ENCODE data around the gene C1orf159.
"Not testable (repeated sequence)": the region's sequence is repeated elsewhere in the genome, so short reads cannot be mapped to it uniquely, and the experiment has no call there.

Gene C1orf159

DNA sequence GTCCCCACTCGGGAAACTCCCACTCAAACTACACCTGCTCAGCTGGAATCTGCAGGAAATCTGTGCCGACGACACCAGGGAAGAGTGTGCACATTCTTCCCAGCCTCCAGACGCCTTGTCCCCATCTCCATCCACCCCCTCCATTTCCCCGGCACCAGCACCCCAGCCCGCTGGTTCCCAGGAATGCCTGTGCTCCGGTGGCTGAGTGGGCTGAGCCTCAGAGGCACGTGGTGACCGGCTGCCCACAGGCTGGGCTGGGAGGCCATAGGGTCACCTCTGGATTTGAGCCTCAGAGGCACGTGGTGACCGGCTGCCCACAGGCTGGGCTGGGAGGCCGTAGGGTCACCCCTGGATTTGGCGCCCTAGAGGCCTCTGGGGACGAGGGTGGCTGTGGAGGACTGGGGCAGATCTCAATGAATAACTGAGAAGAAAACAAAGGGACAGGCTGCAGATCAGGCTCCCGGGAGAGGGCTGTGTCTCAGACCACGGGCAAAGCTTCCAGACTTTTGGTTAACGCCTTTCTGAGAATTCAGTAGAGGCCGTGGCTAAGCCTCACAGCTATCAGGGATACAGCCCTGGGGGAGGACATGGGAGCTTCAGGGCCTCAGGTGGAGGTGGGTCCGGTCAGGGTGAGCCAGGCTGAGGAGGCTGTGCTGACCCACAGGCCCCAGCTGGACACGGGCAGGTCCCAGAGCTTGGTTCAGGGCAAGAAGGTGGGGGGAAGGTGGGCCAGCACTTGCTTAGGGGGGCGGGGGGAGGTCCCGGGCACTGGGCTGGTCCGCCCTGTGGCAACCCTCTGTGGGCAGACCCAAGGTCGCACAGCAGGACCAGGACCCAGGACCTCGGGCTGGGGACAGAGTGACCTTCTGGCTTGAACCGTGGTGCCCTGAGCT lies 40.5 kb upstream of the C1orf159 start:
- DNase-seq (ENCODE audit: low read depth): no peak
- TF ChIP-seq CTCF (IDR thresholded peaks at IDR 0.05; ENCODE audit: low read length, missing control alignments): no peak

GRCh38 chr1:1155258-1155657 lies 39.4 kb upstream of the C1orf159 start:
- no peak for DNase-seq (ENCODE audit: low read depth)
- TF ChIP-seq CTCF (IDR thresholded peaks at IDR 0.05; ENCODE audit: low read length, missing control alignments): no peak
- H3K4me3 ChIP-seq (replicated peaks; ENCODE audit: low read depth, low read length): no peak overlapping the region

More for the DNA sequence above, 40.5 kb upstream of the C1orf159 start:
- no peak overlapping the region for H3K4me3 ChIP-seq (replicated peaks; ENCODE audit: low read depth, low read length)

GRCh38 chr1:1153874-1154273 lies 38.0 kb upstream of the C1orf159 start:
- no peak for TF ChIP-seq CTCF (IDR thresholded peaks at IDR 0.05; ENCODE audit: low read length, missing control alignments)
- no peak overlapping the region for H3K4me3 ChIP-seq (replicated peaks; ENCODE audit: low read depth, low read length)
- DNase-seq (ENCODE audit: low read depth): peak; percentile 18

DNA sequence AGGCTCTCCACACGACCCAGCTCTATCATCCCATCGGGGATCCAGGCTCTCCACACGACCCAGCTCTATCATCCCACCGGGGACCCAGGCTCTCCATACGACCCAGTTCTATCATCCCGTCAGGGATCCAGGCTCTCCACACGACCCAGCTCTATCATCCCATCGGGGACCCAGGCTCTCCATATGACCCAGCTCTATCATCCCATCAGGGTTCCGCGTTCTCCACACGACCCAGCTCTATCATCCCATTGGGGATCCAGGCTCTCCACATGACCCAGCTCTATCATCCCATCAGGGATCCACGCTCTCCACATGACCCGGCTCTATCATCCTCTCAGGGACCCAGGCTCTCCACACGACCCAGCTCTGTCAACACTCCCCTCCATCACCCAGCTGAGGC lies 37.3 kb upstream of the C1orf159 start:
- DNase-seq (ENCODE audit: low read depth); H3K4me3 ChIP-seq (replicated peaks; ENCODE audit: low read depth, low read length): not testable (repeated sequence)

DNA sequence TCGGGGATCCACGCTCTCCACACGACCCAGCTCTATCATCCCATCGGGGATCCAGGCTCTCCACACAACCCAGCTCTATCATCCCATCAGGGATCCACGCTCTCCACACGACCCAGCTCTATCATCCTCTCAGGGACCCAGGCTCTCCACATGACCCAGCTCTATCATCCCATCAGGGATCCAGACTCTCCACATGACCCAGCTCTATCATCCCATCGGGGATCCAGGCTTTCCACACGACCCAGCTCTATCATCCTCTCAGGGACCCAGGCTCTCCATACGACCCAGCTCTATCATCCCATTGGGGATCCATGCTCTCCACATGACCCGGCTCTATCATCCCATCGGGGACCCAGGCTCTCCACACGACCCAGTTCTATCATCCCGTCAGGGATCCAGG lies 36.5 kb upstream of the C1orf159 start:
- not testable (repeated sequence) for H3K4me3 ChIP-seq (replicated peaks; ENCODE audit: low read depth, low read length); DNase-seq (ENCODE audit: low read depth)

DNA sequence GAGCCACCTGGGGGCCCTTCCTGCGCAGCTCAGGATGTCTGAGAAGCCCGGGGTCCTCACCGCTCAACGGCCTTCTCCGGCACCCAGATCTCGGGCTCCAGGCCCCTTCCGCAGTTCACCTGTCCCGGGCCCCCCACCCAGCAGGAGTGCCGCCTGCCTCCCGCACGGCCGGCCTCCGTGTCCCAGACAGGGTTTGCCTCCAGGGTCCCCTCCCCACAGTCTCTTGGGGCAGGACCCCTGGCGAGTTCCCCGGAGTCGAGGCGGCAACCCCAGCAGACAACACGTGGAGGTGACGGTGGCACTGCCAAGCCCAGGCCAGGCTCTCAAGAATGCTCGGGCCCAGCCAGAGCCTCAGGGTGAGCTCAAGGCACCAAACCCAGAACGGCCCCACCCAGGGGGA lies 35.4 kb upstream of the C1orf159 start:
- DNase-seq (ENCODE audit: low read depth): no peak
- no peak for TF ChIP-seq CTCF (IDR thresholded peaks at IDR 0.05; ENCODE audit: low read length, missing control alignments)
- H3K4me3 ChIP-seq (replicated peaks; ENCODE audit: low read depth, low read length): no peak overlapping the region

DNA sequence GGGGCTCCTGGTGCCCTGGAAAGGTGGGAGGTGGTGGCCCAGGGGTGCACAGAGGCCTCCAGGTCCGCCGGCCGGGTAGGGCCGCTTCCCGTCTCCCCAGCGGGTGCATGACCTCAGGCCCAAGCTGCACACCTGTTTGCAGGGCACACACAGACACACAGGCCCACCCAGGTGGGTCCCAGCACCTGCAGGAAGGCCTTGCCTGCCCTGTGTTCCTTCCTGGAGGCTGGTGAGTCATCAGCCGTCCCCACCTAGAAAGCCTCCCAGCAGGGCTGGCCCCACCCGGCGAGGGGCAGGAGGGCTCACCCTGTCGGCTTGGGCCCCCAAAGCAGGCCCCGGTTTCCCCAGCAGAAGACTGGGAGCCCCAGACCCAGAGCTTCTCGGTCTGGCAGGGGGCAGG lies 34.2 kb upstream of the C1orf159 start:
- TF ChIP-seq CTCF (IDR thresholded peaks at IDR 0.05; ENCODE audit: low read length, missing control alignments): no peak

DNA sequence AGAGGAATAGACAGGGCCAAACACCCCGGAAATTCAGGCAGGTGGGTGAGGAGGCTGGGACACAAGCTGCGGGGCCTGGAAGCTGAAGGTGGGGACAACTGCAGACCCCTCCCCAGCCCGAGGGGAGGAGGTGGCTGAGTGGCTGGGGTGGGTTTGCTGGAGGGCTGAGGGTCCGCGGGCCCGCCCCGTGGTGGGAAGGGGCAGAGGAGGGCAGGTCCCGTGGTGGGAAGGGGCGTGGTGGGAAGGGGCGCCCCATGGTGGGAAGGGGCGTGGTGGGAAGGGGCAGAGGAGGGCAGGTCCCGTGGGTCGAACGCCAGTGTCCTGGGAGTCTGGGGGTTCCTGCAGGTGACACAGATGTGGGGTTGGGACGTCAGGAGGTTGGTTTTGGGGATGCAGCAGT lies 33.5 kb upstream of the C1orf159 start:
- DNase-seq (ENCODE audit: low read depth): no peak
- no peak for TF ChIP-seq CTCF (IDR thresholded peaks at IDR 0.05; ENCODE audit: low read length, missing control alignments)

More for the DNA sequence above, 34.2 kb upstream of the C1orf159 start:
- DNase-seq (ENCODE audit: low read depth): no peak
- H3K4me3 ChIP-seq (replicated peaks; ENCODE audit: low read depth, low read length): no peak overlapping the region

More for the DNA sequence above, 33.5 kb upstream of the C1orf159 start:
- no peak overlapping the region for H3K4me3 ChIP-seq (replicated peaks; ENCODE audit: low read depth, low read length)

All from fibroblast of pulmonary artery (primary cell).